Stimulated activated CD4-positive, alpha-beta T cell treated with anti-CD3 and anti-CD28 coated beads, Interleukin-4, amount 100 ng/mL, for 48 hours (primary cell): Measurements from ENCODE around the gene TNFRSF18.

Experiments
- DNase-seq, 2 donors: peaks; one replicate each; pipeline ENCODE4 v3.0.0-alpha.2; 2020; ENCODE audit warnings: low read depth in 2 of 2

Gene TNFRSF18

GRCh38 chr1:1166642-1167397 lies 39.6 kb downstream of the TNFRSF18 start:
- no peak for DNase-seq

DNA sequence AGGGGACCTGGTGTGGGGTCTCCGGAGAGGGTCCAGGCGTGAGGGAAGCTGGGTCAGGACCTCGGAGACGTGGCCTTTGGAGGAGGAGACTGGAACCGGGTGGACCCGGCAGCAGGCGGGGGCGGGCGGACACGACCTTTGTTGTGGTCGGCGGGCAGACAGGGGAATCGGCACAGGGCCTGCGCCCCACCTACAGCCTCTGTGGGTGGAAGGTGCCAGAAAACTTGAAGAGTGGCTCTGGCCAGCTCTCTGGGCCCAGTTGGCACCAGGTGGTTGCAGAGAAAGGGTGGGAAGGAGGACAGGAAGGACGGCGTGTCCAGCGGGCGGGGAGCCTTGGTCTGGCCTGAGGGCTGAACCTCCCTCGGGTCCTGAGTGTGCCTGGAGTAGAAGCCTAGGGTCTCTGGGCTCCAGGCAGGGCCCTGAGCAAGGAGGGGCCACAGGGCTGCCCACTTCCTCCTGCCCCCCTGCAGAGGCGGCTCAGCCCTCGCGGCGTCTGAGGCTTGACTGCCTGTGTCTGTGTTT lies 40.4 kb downstream of the TNFRSF18 start:
- no peak for DNase-seq

GRCh38 chr1:1165485-1165884 lies 40.9 kb downstream of the TNFRSF18 start:
- DNase-seq, result no peak

DNA sequence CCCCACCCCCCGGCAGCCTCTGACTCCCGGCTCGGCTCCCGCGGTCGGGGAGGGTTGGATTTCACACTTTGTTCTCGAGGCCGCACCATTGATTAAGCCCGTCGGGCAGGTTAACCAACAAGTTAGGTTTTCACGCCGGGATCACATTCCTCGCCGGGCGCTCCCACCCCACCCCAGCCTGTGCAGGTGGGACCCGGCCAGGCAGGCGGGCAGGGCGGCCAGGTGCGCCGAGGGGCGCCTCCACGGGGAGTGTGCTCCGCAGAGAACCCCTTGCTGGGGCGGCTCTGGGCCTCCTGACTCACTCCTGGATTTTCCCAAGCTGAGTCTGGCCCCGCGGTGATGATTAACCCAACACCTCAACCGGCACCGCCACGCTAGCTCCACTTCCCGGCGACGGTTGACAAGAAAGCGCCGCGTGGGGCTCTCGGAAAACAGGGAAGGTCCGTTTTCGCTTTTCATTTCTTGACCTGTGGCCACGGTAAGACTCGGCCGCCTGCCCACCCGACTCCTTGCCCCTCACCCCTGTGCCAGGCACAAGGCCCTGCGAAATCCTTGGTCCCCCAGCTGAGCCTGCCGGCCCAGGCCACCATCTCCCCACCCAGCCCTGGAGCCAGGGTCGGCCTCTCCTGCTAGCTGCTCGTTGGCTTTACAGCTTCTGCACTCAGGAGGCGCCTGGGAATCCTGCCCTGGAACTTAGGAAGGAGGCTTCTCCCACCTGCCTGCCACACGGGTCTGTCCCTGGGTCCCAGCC lies 41.5 kb downstream of the TNFRSF18 start:
- no peak for DNase-seq

DNA sequence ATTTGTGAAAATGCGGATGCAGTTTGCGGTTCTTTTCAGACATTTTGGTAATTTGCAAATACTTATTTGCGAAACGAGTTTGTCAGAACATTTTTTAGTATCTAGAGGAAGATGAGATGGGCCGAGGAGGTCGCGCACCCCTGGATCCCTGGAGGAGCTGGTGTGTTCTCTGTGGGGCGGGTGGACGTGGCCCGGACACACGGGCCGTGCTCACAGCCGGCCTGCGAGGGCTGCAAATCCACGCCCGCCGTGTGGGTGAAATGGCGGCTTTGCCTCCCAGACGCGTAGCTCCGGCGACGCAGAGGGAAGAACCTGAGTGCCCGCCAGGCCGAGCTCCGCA lies 42.1 kb downstream of the TNFRSF18 start:
- DNase-seq, result no peak

- DNase-seq, result no peak
Measured at GRCh38 chr1:1163538-1164070, 42.8 kb downstream of the TNFRSF18 start.

DNA sequence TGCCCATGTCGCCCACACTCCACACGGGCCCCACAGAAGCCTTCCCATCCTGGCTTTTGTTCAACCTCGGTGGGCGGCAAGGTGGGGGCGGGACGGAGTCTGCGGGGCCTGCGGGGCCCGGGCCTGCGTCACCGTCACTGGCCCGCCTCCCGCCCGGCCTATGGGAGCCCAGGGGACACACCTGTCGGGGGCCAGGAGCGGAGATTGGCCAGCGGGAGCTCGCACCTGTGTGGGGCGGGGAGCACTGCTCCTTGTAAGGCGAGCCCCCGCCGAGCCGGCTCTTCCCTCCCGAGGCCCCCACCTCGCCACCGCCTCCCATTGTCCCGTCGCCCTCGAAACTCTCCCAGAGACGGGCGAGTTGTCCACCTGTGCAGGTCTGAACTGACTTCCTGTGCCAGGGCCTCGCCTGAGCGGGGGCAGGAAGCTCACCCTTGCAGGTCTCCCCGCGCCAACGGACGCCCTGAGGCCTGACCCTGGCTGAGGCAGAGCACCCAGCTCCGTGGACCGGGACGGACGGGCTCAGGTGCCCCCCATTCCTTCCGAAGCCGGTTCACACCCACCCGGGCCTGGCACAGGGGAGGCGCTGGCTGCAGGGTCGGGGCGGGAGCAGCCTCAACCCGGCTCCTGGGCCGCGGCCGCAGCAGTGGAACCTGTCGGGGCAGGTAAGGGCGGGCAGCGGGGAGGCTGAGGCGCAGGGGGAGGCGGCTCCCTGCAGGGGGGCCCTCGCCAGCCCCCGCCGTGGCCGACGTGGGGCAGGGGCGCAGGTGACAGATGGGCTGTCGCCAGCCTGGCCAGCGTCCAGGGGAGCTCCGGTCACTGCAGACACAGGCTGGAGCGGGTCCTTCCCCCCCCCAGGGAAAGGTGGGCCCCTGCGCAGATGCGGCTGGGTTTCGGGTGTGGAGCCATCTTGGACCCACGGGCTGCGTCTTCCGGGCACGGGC lies 43.5 kb downstream of the TNFRSF18 start:
- no peak for DNase-seq

GRCh38 chr1:1161683-1162079 lies 44.7 kb downstream of the TNFRSF18 start:
- DNase-seq, result no peak

GRCh38 chr1:1161078-1161682 lies 45.2 kb downstream of the TNFRSF18 start:
- DNase-seq, result no peak

GRCh38 chr1:1160281-1160930 lies 46.0 kb downstream of the TNFRSF18 start:
- no peak for DNase-seq

DNA sequence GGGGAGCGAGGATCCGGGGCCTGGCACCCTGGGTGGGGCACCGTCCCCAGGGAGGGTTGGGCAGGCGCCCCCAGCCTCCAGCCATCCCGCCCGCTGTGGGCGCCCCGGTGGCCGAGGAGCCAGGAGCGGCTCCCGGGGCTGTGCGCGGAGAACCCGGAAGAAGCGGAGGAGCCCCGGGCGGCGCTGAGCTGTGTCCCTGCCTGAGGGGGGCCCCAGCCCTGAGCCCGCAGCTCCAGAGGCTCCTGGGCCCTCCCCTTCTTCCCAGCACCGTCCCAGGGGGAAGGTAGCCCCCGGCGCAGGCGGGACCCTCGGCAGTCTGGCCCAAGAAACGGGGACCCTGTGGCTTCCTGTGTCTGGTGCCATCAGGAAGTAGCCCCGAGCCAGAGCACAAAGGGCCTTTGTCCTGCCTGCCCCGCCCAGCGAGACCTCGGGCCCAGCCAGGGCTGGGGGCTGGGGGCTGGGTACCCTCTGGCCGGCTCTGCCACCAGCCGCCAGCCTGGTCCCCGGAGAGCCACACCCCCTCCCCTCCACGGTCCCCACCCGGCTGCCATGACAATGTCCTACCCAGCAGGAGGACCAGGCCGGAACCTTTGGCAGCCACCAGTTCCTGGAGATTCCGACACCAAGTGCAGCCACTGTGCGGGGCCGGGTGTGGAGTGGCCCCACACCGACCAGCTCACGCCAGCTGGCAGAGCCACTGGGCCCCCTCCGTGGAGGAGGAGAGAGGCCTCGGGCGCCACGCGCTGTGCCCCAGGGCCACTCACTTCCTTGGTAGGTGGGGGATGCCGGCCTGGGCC lies 48.3 kb downstream of the TNFRSF18 start:
- DNase-seq, result no peak

GRCh38 chr1:1157426-1157913 lies 48.9 kb downstream of the TNFRSF18 start:
- DNase-seq, result peak; percentile 45 to 73

DNA sequence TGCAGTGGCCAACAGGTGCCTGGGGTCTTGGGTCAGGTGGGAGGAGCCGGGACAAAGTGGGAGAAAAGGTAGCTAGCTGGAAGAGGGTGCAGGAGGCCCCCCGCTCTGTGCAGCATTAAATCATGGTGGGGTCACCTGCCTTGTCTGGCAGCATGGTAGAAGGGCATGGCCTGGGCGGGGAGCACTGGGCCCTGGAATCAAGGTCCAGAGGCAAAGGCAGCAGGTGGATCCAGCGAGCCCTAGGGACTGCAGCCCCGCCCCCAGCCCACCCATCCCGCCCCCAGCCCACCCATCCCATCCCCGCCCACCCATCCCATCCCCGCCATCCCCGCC lies 49.4 kb downstream of the TNFRSF18 start:
- no peak for DNase-seq

DNA sequence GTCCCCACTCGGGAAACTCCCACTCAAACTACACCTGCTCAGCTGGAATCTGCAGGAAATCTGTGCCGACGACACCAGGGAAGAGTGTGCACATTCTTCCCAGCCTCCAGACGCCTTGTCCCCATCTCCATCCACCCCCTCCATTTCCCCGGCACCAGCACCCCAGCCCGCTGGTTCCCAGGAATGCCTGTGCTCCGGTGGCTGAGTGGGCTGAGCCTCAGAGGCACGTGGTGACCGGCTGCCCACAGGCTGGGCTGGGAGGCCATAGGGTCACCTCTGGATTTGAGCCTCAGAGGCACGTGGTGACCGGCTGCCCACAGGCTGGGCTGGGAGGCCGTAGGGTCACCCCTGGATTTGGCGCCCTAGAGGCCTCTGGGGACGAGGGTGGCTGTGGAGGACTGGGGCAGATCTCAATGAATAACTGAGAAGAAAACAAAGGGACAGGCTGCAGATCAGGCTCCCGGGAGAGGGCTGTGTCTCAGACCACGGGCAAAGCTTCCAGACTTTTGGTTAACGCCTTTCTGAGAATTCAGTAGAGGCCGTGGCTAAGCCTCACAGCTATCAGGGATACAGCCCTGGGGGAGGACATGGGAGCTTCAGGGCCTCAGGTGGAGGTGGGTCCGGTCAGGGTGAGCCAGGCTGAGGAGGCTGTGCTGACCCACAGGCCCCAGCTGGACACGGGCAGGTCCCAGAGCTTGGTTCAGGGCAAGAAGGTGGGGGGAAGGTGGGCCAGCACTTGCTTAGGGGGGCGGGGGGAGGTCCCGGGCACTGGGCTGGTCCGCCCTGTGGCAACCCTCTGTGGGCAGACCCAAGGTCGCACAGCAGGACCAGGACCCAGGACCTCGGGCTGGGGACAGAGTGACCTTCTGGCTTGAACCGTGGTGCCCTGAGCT lies 50.0 kb downstream of the TNFRSF18 start:
- DNase-seq, result no peak

GRCh38 chr1:1155258-1155657 lies 51.1 kb downstream of the TNFRSF18 start:
- no peak for DNase-seq

- DNase-seq, result no peak
Measured at GRCh38 chr1:1153874-1154273, 52.5 kb downstream of the TNFRSF18 start.
